GM12878 (cell line): ENCODE data around the gene SETD1B. TPM values are rescaled to one million over a fixed set of nuclear protein-coding genes. Genes with fewer than 3 reads are reported as not detected.
A peak's percentile ranks its signal among the peaks of the same experiment; 100 is the strongest.

Experiments
- ATF3 ChIP-seq: IDR thresholded peaks from 2 replicates; pipeline ENCODE4 v1.6.1; 2011; ENCODE audit warnings: low read depth, mild to moderate bottlenecking, low read length, moderate library complexity, borderline replicate concordance; ENCODE audit errors: extremely low read depth
- BCL3 ChIP-seq: IDR thresholded peaks from 2 replicates; pipeline ENCODE4 v1.6.1; 2011; ENCODE audit warnings: borderline replicate concordance, low read depth, mild to moderate bottlenecking, moderate library complexity, low read length; ENCODE audit not compliant: insufficient read depth, poor library complexity, severe bottlenecking
- CBX3 ChIP-seq: fragments of 200-600 bp; sonication (generic); IDR thresholded peaks from 2 replicates; pipeline ENCODE4 v1.6.1; 2016; ENCODE audit warnings: low read depth, borderline replicate concordance
- EED ChIP-seq: sonication (generic); IDR thresholded peaks from 2 replicates; pipeline ENCODE4 v1.6.1; 2016; ENCODE audit warnings: antibody characterized with exemption, low read depth
- ETV6 ChIP-seq, 2 experiments: fragments of 450-650 bp in 1 of 2; IDR thresholded peaks in 1 of 2; conservative IDR thresholded peaks in 1 of 2; 2 replicates each; pipeline ENCODE4 v1.6.1; 2014; ENCODE audit warnings: antibody characterized with exemption in 1 of 2, borderline replicate concordance in 1 of 2, low read depth in 1 of 2, mild to moderate bottlenecking in 1 of 2, moderate library complexity in 1 of 2
- FOXM1 ChIP-seq: IDR thresholded peaks from 2 replicates; pipeline ENCODE4 v1.6.1; 2012; ENCODE audit warnings: low read depth, mild to moderate bottlenecking, inconsistent platforms, low read length, moderate library complexity
- HDGF ChIP-seq: fragments of 450-650 bp; IDR thresholded peaks from 2 replicates; pipeline ENCODE4 v1.6.1; 2016; ENCODE audit warnings: antibody characterized with exemption
- LARP7 ChIP-seq: fragments of 450-650 bp; IDR thresholded peaks from 2 replicates; pipeline ENCODE4 v1.6.1; 2017; ENCODE audit warnings: mild to moderate bottlenecking
- MTA3 ChIP-seq: IDR thresholded peaks from 2 replicates; pipeline ENCODE4 v1.6.1; 2012; ENCODE audit warnings: low read length, inconsistent platforms, borderline replicate concordance
- MXI1 ChIP-seq: fragments of 150-350 bp; IDR thresholded peaks from 2 replicates; pipeline ENCODE4 v1.6.1; 2011; ENCODE audit warnings: low read depth, mild to moderate bottlenecking, inconsistent platforms, low read length, improper control_type of control experiment
- NFXL1 ChIP-seq: fragments of 450-650 bp; IDR thresholded peaks from 2 replicates; pipeline ENCODE4 v1.6.1; 2017; ENCODE audit warnings: antibody characterized with exemption, mild to moderate bottlenecking, borderline replicate concordance
- NR2C2 ChIP-seq: IDR thresholded peaks from 2 replicates; pipeline ENCODE4 v1.6.1; 2011; ENCODE audit warnings: borderline replicate concordance, low read depth; ENCODE audit not compliant: control insufficient read depth, insufficient read length
- POLR2A ChIP-seq: IDR thresholded peaks from 2 replicates; pipeline ENCODE4 v1.6.1; 2011; ENCODE audit warnings: low read depth, mild to moderate bottlenecking, low read length
- POU2F2 ChIP-seq: IDR thresholded peaks from 3 replicates; pipeline ENCODE4 v1.6.1; 2011; ENCODE audit warnings: low read depth, mild to moderate bottlenecking, low read length, borderline replicate concordance
- RBBP5 ChIP-seq: fragments of 200-600 bp; sonication (generic); conservative IDR thresholded peaks from 2 replicates; pipeline ENCODE4 v1.6.1; 2016
- SMC3 ChIP-seq: IDR thresholded peaks from 2 replicates; pipeline ENCODE4 v1.6.1; 2011; ENCODE audit warnings: low read length, improper control_type of control experiment, borderline replicate concordance
- TAF1 ChIP-seq: IDR thresholded peaks from 2 replicates; pipeline ENCODE4 v1.6.1; 2011; ENCODE audit warnings: mild to moderate bottlenecking, low read depth, low read length, borderline replicate concordance
- ZBTB33 ChIP-seq: fragments of 450-650 bp; IDR thresholded peaks from 2 replicates; pipeline ENCODE4 v1.6.1; 2017; ENCODE audit warnings: mild to moderate bottlenecking
- ZNF207 ChIP-seq: fragments of 450-650 bp; IDR thresholded peaks from 2 replicates; pipeline ENCODE4 v1.6.1; 2014; ENCODE audit warnings: antibody characterized with exemption, mild to moderate bottlenecking, borderline replicate concordance
- ZZZ3 ChIP-seq: IDR thresholded peaks from 2 replicates; pipeline ENCODE4 v1.6.1; 2011; ENCODE audit warnings: low read depth; ENCODE audit not compliant: control insufficient read depth, insufficient read length
- polyA plus RNA-seq, 11 experiments: library from polyadenylated mRNA; depleted of rRNA in 4 of 11; unstranded in 6 of 11; stranded (reverse) in 5 of 11; fragments of >200 nt; fragmentation: Nextera tagmentation in 4 of 11; fragmentation: Illumina TruSeq in 1 of 11; extraction: Ambion mirVana in 4 of 11; extraction: Trizol in 1 of 11; gene quantifications; 1 replicate in 1 of 11; 2 replicates in 10 of 11; pipeline versions ENCODE4 v1.2.1 to v1.2.3, GENCODE V29; 2011 to 2016; ENCODE audit warnings: inconsistent platforms in 2 of 11, missing spikeins in 2 of 11, low read depth in 1 of 11
- total RNA-seq, 4 experiments: library from RNA; depleted of rRNA in 3 of 4; stranded (reverse); fragments of >200 nt in 3 of 4; fragmentation: Illumina TruSeq in 1 of 4; extraction: Trizol in 1 of 4; gene quantifications; 2 replicates each; pipeline versions ENCODE4 v1.2.1 to v1.2.3, GENCODE V29; 2013 to 2021
- TF ChIP-seq, protein P1 (sequence below): fragments of 450-650 bp; IDR thresholded peaks from 2 replicates; pipeline ENCODE4 v1.6.1; 2016; ENCODE audit warnings: mild to moderate bottlenecking, moderate library complexity, borderline replicate concordance

The SETD1B gene
- total and polyA plus RNA-seq, 10 of the 15 experiments (the other 5 are each of a cell fraction or from before 2014, with no cell fraction given), result 0.50 to 17.3 (median 1.6) TPM

GRCh38 chr12:121773011-121773777, 30.6 kb upstream of the SETD1B start (continued):
- TF ChIP-seq ZBTB33 (0 out of 2 replicates have a peak, but pooled peaks have one; percentile 12), HDGF (peak; percentile 67; the same call in 1 of the 2 replicates), RBBP5 (no peak), CBX3 (no peak), MXI1 (no peak), EED (no peak), FOXM1 (no peak), NFXL1 (no peak), SMC3 (peak; percentile 98), BCL3 (no peak), ETV6 (conservative IDR thresholded peaks at IDR 0.05 in 1 of 2, IDR thresholded peaks at IDR 0.05 in 1 of 2; ENCODE audit: borderline replicate concordance in 1 of 2, low read depth in 1 of 2) (no peak), ATF3 (no peak), TAF1 (no peak), ZZZ3 (no peak), LARP7 (peak; percentile 62; the same call in 1 of the 2 replicates), ZNF207 (no peak), MTA3 (no peak), POU2F2 (peak; percentile 46; the same call in 1 of the 3 replicates), POLR2A (no peak), NR2C2 (no peak)
- TF ChIP-seq, protein P1, sequence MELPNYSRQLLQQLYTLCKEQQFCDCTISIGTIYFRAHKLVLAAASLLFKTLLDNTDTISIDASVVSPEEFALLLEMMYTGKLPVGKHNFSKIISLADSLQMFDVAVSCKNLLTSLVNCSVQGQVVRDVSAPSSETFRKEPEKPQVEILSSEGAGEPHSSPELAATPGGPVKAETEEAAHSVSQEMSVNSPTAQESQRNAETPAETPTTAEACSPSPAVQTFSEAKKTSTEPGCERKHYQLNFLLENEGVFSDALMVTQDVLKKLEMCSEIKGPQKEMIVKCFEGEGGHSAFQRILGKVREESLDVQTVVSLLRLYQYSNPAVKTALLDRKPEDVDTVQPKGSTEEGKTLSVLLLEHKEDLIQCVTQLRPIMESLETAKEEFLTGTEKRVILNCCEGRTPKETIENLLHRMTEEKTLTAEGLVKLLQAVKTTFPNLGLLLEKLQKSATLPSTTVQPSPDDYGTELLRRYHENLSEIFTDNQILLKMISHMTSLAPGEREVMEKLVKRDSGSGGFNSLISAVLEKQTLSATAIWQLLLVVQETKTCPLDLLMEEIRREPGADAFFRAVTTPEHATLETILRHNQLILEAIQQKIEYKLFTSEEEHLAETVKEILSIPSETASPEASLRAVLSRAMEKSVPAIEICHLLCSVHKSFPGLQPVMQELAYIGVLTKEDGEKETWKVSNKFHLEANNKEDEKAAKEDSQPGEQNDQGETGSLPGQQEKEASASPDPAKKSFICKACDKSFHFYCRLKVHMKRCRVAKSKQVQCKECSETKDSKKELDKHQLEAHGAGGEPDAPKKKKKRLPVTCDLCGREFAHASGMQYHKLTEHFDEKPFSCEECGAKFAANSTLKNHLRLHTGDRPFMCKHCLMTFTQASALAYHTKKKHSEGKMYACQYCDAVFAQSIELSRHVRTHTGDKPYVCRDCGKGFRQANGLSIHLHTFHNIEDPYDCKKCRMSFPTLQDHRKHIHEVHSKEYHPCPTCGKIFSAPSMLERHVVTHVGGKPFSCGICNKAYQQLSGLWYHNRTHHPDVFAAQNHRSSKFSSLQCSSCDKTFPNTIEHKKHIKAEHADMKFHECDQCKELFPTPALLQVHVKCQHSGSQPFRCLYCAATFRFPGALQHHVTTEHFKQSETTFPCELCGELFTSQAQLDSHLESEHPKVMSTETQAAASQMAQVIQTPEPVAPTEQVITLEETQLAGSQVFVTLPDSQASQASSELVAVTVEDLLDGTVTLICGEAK, result no peak
- TF ChIP-seq, all 136 proteins: peak for 21
